ENCODE data around the gene TMEFF1.

GRCh38 chr9:100445903-100446549 is 26.9 kb upstream of the TMEFF1 start:
- TF ChIP-seq CTCF (optimal IDR thresholded peaks at IDR 0.05 in 1 of 3, IDR thresholded peaks at IDR 0.05 in 1 of 3, conservative IDR thresholded peaks at IDR 0.05 in 1 of 3; ENCODE audit: extremely low read depth in 1 of 3, insufficient read depth in 2 of 3, low read length in 3 of 3): no peak
- no peak for TF ChIP-seq EZH2 (IDR thresholded peaks at IDR 0.05; ENCODE audit: low read length)
